T-helper 1 cell treated with Interleukin-12 subunit alpha and Interleukin-12 subunit beta and Interleukin-4 antibody, amounts not matched to agents 30 μg/mL and 1 μg/mL, for 36 hours (primary cell): ENCODE data around the gene OLA1.
"Not testable (repeated sequence)": the region's sequence is repeated elsewhere in the genome, so short reads cannot be mapped to it uniquely, and the experiment has no call there.

ENCODE experiments used
- H3K27ac Mint-ChIP-seq: one replicate; pipeline ENCODE4 v1.8.0; 2021; ENCODE audit warnings: mild to moderate bottlenecking, mixed read lengths
- H3K27me3 Mint-ChIP-seq: one replicate; pipeline ENCODE4 v1.8.0; 2021; ENCODE audit warnings: low read depth, mixed read lengths
- H3K36me3 Mint-ChIP-seq: one replicate; pipeline ENCODE4 v1.8.0; 2021; ENCODE audit warnings: low read depth, mixed read lengths
- H3K4me1 Mint-ChIP-seq: one replicate; pipeline ENCODE4 v1.8.0; 2021; ENCODE audit warnings: low read depth, mixed read lengths
- H3K4me3 Mint-ChIP-seq: one replicate; pipeline ENCODE4 v1.8.0; 2021; ENCODE audit warnings: mild to moderate bottlenecking, moderate library complexity, mixed read lengths
- H3K9me3 Mint-ChIP-seq: one replicate; pipeline ENCODE4 v1.8.0; 2021; ENCODE audit warnings: mixed read lengths

Gene OLA1

DNA sequence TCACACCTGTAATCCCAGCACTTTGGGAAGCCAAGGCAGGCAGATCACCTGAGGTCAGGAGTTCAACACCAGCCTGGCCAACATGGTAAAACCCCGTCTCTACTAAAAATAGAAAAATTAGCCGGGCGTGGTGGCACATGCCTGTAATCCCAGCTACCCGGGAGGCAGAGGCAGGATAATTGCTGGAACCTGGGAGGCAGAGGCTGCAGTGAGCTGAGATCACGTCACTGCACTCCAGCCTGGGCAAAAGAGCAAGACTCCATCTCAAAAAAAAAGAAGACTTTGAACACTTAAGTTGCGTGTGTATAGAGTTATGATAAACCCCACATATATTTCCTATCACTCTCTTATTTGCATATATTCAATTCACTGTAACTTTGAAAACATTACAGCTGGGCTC is 2.7 kb downstream of the OLA1 start:
- H3K4me3 Mint-ChIP-seq, H3K27ac Mint-ChIP-seq, H3K9me3 Mint-ChIP-seq, H3K27me3 Mint-ChIP-seq: not testable (repeated sequence)
- H3K4me1 Mint-ChIP-seq = peaks cover 20% of the 10 kb centered on the region
- H3K36me3 Mint-ChIP-seq = peaks cover 22% of the 10 kb centered on the region

DNA sequence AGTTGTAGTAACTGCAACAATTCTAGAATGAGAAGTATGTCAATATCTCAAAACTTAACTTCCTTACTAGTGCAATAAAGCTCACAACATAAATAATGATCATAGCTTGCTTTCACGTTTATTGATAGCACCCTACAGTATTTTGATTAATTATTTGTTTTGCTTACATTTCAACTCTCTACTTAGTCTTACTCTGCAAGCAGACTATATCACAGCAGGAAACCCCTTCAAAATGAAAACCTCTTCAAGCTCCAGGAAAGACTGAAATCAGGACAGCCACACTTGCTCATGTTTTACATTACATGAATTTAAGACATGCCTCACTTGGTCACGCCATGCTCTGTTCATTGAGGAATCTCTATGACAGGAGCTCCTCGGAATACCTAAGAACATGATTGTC is 3.3 kb downstream of the OLA1 start:
- Mint-ChIP-seq H3K4me1 (peaks cover 20% of the 10 kb centered on the region), H3K9me3 (no peaks in the 10 kb centered on the region), H3K36me3 (peaks cover 22% of the 10 kb centered on the region), H3K4me3 (no peak overlapping the region), H3K27me3 (no peaks in the 10 kb centered on the region), H3K27ac (no peak overlapping the region)

DNA sequence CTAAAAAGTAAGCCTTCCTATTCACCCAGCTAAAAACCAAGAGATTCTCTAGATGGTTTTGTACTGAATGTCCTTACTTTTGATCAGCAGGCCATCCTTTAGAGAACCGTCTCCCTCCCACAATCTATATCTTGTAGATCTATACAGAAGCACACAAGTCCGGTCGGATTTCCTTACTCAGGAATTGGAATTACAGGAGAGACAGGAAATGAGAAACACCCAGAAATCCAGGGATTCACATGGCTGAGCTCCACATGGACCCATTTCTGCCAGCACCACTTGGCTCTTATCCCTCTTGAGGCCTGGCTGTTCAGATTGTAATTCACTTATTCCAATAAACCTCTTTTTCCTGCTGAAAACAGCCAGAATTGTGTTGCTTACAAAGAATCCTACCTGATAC is 4.5 kb downstream of the OLA1 start:
- H3K4me3 Mint-ChIP-seq = no peak overlapping the region
- peaks cover 22% of the 10 kb centered on the region for H3K36me3 Mint-ChIP-seq
- peaks cover 20% of the 10 kb centered on the region for H3K4me1 Mint-ChIP-seq
- no peaks in the 10 kb centered on the region for H3K9me3 Mint-ChIP-seq
- no peak overlapping the region for H3K27ac Mint-ChIP-seq
- H3K27me3 Mint-ChIP-seq = no peaks in the 10 kb centered on the region

DNA sequence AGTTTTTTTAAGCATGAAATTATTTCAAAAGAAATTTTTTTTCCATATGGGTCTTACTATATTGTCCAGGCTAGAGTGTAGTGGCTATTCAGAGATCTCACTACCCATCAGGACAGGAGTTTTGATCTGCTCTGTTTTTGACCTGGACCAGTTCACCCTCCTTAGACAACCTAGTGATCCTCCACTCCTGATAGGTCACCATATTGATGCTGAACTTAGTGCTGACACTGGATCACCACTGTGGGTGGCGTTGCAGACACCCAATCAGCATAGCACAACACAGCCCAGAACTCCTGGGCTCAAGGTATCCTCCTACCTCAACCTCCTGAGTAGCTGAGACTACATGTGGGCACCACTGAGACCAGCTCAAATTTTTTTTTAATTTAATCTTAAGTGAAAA is 8.2 kb downstream of the OLA1 start:
- Mint-ChIP-seq H3K36me3 (peaks cover 19% of the 10 kb centered on the region), H3K4me3 (no peak overlapping the region), H3K27ac (no peak overlapping the region), H3K9me3 (no peaks in the 10 kb centered on the region), H3K4me1 (peaks cover 6% of the 10 kb centered on the region), H3K27me3 (no peaks in the 10 kb centered on the region)

DNA sequence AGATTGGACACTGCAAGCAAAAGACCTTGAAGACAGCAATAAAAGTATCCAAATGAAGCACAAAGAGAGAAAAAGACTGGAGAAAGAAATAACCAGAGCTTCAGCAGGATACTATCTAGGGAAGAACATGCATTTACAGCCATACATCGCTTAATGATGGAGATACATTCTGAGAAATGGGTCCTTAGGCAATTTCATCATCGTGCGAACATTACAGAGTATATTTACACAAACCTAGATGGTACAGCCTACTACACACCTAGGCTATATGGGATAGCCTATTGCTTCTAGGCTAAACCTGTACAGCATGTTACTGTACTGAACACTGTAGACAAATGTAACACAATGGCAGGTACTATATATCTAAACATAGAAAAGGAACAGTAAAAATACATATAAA is 11.9 kb downstream of the OLA1 start:
- Mint-ChIP-seq H3K9me3 (no peaks in the 10 kb centered on the region), H3K27ac (no peak overlapping the region), H3K27me3 (no peaks in the 10 kb centered on the region), H3K4me1 (peaks cover 6% of the 10 kb centered on the region), H3K36me3 (peaks cover 11% of the 10 kb centered on the region), H3K4me3 (no peak overlapping the region)

DNA sequence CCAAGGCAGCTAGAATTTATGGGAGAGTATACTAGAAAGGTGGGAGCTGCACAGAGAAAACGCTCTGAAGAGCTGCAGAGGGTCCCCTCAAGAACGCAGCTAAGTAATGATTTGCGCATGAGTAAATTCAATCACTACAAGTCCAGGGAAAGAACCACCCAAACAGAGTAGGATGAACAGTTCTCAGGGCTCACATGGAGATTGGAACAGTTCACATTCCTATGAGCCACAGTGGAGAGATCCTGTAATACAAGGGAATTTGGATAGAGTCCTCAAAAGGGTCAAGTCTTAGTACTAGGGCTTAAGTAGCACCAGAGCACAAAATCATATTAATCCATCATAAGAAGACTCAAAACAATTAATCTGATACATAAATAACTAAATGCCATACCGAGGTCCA is 12.7 kb downstream of the OLA1 start:
- Mint-ChIP-seq H3K4me3 (no peak overlapping the region), H3K9me3 (no peaks in the 10 kb centered on the region), H3K27me3 (no peaks in the 10 kb centered on the region), H3K4me1 (peaks cover 6% of the 10 kb centered on the region), H3K27ac (no peak overlapping the region), H3K36me3 (peaks cover 3% of the 10 kb centered on the region)

DNA sequence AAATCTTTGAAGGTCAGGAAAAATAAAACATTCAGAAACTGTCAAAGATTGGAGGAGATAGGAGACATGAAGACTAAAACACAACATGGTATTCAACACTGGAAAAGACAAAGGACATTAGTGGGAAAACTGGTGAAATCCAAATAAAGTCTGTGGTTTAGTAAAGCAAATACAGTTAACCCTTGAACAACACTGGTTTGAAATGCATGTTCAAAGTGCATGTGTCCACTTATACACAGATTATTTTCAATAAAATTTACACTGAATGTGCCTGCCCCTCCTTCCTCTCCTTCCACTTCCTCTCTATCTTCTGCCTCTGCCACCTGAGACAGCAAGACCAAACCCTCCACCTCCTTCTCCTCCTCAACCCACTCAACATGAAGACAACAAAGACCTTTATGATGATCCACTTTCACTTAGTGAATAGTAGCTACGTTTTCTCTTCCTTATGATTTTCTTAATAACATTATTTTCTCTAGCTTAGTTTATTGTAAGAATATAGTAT is 14.5 kb downstream of the OLA1 start:
- Mint-ChIP-seq H3K4me3 (no peak overlapping the region), H3K9me3 (no peaks in the 10 kb centered on the region), H3K27me3 (no peaks in the 10 kb centered on the region), H3K4me1 (peaks cover 9% of the 10 kb centered on the region), H3K27ac (no peak overlapping the region), H3K36me3 (peaks cover 11% of the 10 kb centered on the region)

DNA sequence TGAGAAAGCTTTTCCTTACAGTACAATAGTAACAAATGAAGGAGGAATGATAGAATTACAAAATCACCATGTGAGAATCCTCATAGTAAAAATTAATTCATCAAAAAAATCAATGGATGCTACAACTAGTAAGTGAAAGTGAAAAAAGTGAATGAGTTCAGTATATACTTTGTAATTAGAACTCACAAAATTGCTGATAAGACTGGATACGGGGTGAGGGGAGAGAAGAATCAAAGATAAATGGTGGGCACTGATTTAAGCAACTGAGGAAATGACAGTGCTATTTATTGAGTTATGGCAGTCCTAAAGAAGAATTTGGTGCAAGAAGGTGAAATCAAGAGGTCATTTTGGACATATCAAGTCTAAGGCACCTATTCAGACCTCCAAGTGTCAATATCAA is 20.6 kb downstream of the OLA1 start:
- no peaks in the 10 kb centered on the region for H3K27me3 Mint-ChIP-seq
- H3K4me1 Mint-ChIP-seq = peaks cover 6% of the 10 kb centered on the region
- no peak overlapping the region for H3K27ac Mint-ChIP-seq

DNA sequence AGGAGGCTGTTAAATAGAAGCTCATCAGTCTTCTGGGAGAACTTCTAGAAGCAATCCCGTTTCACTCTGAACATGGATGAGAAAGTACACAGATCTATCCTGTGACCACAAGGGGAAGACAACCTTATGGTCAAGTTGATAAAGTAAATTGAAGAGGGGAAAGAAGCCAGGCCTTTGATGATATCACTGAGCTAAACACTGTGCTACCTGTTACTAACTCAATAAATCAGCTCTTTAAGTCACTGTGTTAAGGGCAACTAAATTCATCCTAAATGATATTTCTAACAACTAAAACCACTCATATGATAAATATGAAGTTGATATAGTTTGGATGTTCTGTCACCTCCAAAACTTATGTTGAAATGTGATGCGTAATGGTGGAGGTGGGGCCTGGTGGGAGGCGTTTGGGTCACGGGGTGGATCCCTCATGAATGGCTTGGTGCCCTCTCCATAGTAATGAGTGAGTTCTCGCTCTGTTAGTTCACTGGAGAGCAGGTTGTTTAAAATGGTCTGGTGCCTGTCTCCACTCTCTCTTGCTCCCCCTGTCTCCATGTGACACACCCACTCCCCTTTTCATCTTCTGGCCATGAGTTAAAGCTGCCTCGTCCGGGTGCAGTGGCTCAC is 23.6 kb downstream of the OLA1 start:
- Mint-ChIP-seq H3K4me3 (no peak overlapping the region), H3K4me1 (peaks cover 6% of the 10 kb centered on the region), H3K27me3 (no peaks in the 10 kb centered on the region), H3K27ac (no peak overlapping the region), H3K9me3 (no peaks in the 10 kb centered on the region), H3K36me3 (peaks cover 26% of the 10 kb centered on the region)

More for the DNA sequence above, 20.6 kb downstream of the OLA1 start:
- Mint-ChIP-seq H3K4me3 (no peak overlapping the region), H3K9me3 (no peaks in the 10 kb centered on the region), H3K36me3 (peaks cover 22% of the 10 kb centered on the region)

DNA sequence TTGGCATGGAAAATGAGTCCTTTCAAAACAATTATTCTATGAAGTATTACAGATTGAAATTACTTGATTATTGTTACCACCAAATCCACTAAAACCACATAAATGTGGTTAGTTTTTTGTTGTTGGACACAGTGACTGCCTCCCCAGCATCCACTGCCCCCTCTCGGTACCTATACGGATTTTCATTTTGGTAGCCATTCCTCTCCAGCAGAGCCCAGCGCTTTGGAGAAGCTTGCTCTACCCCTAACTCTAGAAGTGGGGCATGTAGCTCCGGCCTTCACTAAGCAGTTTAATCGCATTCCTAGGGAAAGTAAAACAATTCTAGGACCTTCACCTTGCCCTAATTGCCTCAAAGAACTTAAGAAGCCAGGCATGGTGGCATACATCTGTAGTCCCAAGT is 24.2 kb downstream of the OLA1 start:
- Mint-ChIP-seq H3K27ac (no peak overlapping the region), H3K4me1 (peaks cover 3% of the 10 kb centered on the region), H3K27me3 (no peaks in the 10 kb centered on the region), H3K4me3 (no peak overlapping the region), H3K36me3 (peaks cover 21% of the 10 kb centered on the region), H3K9me3 (no peaks in the 10 kb centered on the region)

DNA sequence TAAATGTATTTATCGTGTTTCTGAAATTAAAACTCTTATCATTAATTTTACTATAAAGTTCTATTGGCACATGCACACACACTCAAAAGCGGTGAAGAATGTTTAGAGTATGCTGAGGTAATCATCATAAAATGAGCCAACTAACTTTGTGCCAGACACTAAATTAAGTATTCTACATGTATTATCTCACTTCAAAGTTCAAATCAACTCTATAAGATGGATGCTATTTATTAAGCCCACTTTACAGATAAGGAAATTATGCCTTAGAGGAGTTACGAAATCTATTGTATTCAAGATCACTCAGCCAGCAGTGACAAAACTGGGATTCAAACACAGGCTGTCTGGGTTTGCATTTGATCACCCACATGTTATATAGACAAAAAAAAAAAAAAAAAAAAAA is 24.9 kb downstream of the OLA1 start:
- peaks cover 3% of the 10 kb centered on the region for H3K4me1 Mint-ChIP-seq
- no peak overlapping the region for H3K4me3 Mint-ChIP-seq
- no peak overlapping the region for H3K27ac Mint-ChIP-seq
- H3K27me3 Mint-ChIP-seq = no peaks in the 10 kb centered on the region
- H3K9me3 Mint-ChIP-seq = no peaks in the 10 kb centered on the region
- peaks cover 17% of the 10 kb centered on the region for H3K36me3 Mint-ChIP-seq

DNA sequence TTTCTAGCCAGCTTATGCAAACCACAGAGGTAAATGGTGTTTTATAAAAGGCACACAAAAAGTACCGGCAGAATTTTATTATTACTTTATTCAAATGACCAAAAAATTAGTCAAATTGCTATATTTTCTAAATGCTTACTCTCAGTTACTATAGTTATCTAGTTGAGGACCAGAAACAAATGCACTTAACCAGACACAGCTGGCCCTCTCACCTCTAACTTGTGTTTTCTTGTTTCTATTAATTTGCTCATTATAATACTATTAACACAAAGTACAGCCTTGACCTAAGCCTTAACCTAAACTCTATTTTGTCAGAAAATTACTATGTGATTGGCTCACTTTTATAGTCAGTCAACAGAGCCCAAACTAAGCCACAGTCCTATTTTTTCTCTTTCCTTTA is 26.2 kb downstream of the OLA1 start:
- Mint-ChIP-seq H3K27me3 (no peaks in the 10 kb centered on the region), H3K4me3 (no peak overlapping the region), H3K27ac (no peak overlapping the region), H3K9me3 (no peaks in the 10 kb centered on the region), H3K4me1 (no peaks in the 10 kb centered on the region), H3K36me3 (peaks cover 13% of the 10 kb centered on the region)

DNA sequence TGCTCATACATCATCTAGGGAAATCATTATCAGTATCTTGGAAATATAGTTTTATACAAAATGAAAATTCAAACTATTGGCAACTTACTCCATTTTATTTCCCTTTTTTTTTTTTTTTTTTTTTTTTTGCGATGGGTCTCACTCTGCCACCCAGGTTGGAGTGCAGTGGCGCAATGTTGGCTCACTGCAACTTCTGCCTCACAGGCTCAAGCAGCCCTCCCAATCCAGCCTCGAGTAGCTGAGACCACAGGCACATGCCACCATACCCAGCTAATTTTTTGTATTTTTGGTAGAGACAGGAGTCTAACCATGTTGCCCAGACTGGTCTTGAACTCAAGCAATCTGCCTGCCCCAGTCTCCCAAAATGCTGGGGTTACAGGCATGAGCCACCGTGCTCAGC is 29.0 kb downstream of the OLA1 start:
- Mint-ChIP-seq H3K4me3 (no peak overlapping the region), H3K9me3 (no peaks in the 10 kb centered on the region), H3K27me3 (no peaks in the 10 kb centered on the region), H3K27ac (no peak overlapping the region), H3K4me1 (no peaks in the 10 kb centered on the region), H3K36me3 (peaks cover 7% of the 10 kb centered on the region)

DNA sequence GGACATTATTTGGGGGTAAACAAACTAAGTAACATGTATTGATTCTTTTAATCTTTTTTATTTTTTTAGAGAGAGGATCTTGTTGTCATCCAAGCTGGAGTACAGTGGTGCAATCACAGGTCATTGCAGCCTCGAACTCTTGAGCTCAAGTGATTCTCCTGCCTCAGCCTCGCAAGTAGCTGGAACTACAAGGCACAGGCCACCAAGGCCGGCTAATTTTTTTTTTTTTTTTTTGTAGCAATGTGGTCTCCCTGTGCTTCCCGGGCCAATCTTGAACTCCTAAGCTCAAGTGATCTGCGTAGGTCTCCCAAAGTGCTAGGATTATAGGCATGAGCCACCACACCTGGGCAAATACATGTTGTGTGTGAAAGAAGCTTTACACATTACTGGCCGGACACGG is 29.6 kb downstream of the OLA1 start:
- Mint-ChIP-seq H3K36me3 (peaks cover 6% of the 10 kb centered on the region), H3K27me3 (no peaks in the 10 kb centered on the region), H3K4me1 (no peaks in the 10 kb centered on the region), H3K27ac (no peak overlapping the region), H3K4me3 (no peak overlapping the region), H3K9me3 (no peaks in the 10 kb centered on the region)

DNA sequence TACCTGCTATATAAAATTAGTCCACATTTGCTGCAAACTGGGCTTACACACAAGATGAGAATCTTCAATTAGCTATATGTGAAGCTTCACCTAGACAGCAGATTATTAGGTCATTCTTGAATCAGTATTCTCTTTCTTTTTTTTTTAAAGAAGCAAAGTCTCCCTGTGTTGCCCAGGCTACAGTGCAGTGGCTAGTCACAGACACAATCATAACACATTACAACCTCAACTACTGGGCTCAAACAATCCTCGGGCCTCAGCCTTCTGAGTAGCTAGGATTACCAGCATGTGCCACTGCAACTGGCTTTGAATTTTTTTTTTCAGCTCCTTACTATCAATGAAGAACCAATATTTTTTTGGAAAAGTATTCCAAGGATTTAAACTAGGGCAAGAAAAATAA is 30.5 kb downstream of the OLA1 start:
- Mint-ChIP-seq H3K27me3 (no peaks in the 10 kb centered on the region), H3K4me3 (no peak overlapping the region), H3K9me3 (no peaks in the 10 kb centered on the region), H3K4me1 (no peaks in the 10 kb centered on the region), H3K27ac (no peak overlapping the region), H3K36me3 (peaks cover 4% of the 10 kb centered on the region)

DNA sequence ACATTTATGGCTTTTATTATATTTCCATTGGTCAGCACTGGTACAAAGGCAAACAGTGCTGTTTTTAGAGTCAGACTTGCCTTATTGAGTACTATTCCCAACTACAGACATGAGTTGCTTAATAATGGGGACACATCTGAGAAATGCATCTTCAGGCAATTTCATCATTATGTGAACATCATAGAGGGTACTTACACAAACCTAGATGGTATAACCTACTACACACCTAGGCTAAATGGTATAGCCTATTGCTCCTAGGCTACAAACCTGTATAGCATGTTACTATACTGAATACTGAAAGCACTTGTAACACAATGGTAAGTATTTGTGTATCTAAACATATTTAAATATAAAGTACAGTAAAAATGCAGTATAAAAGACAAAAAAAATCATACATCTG is 36.4 kb downstream of the OLA1 start:
- H3K36me3 Mint-ChIP-seq = no peaks in the 10 kb centered on the region
- H3K4me3 Mint-ChIP-seq = no peak overlapping the region
- H3K9me3 Mint-ChIP-seq = no peaks in the 10 kb centered on the region
- no peak overlapping the region for H3K27ac Mint-ChIP-seq
- H3K4me1 Mint-ChIP-seq = no peaks in the 10 kb centered on the region
- H3K27me3 Mint-ChIP-seq = no peaks in the 10 kb centered on the region
